Adipocyte (in vitro differentiated cells): ENCODE measurements around the gene COX8C.

Experiments used
- DNase-seq: peaks from one replicate; pipeline ENCODE4 v3.0.0-alpha.2; 2015; ENCODE audit warnings: low read depth
- H3K27me3 ChIP-seq: replicated peaks from 2 replicates; pipeline ENCODE4 v1.7.0; 2013; ENCODE audit warnings: mild to moderate bottlenecking, low read length, moderate library complexity; ENCODE audit not compliant: control insufficient read depth, insufficient read depth
- H3K36me3 ChIP-seq: 2 replicates; pipeline ENCODE4 v1.7.0; 2013; ENCODE audit warnings: low read length, mild to moderate bottlenecking, moderate library complexity; ENCODE audit not compliant: control insufficient read depth, insufficient read depth, severe bottlenecking
- H3K4me1 ChIP-seq: 2 replicates; pipeline ENCODE4 v1.7.0; 2013; ENCODE audit warnings: mild to moderate bottlenecking, low read length, moderate library complexity; ENCODE audit not compliant: control insufficient read depth, insufficient read depth
- H3K4me3 ChIP-seq: 2 replicates; pipeline ENCODE4 v1.7.0; 2013; ENCODE audit warnings: mild to moderate bottlenecking, low read length, moderate library complexity
- H3K9ac ChIP-seq: 2 replicates; pipeline ENCODE4 v1.7.0; 2013; ENCODE audit warnings: mild to moderate bottlenecking, low read length, moderate library complexity
- H3K9me3 ChIP-seq: 2 replicates; pipeline ENCODE4 v1.7.0; 2013; ENCODE audit warnings: mild to moderate bottlenecking, low read length, moderate library complexity; ENCODE audit not compliant: control insufficient read depth

The COX8C gene, protein sequence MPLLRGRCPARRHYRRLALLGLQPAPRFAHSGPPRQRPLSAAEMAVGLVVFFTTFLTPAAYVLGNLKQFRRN

DNA sequence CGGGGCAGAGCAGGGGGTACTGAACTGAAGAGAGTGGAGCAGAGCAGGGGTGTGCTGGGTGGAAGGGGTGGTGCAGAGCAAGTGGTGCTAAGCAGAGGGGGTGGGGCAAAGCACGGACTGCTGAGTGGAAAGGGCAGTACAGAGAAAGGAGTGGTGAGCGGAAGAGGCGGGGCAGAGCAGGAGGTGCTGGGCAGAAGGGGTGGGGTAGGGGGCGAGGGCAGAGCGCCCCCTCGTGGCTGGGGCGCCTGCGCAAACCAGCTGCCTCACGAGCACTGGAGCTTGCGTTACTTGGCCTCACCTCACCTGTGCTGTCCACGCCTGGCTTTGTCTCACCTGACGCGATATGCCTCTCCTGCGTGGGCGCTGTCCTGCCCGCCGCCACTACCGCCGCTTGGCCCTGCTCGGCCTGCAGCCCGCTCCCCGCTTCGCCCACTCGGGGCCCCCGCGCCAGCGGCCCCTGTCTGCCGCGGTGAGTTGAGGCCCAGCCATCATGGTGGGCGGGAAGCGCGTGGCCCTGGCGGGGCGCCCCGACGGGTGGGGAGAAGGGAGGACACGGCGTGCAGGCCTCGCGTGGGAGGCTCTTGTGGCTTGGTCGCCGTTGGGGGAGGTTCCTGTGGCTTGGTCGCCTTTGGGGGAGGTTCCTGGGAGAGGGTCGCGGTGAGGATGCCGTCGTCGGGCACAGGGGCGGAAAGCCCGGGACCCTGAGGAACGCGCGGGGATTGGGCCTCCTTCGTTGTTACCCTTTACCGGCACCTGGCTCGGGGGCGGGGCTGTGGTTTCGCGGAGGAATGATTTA, at the start of gene COX8C:
TSS of gene COX8C (plus strand) at position 257 of the 796 bp plus-strand sequence. CDS start at position 344, 87 bp downstream.
- Histone ChIP-seq H3K9me3 (no peaks in the 10 kb centered on the region), H3K9ac (no peak within 1 kb of the TSS), H3K36me3 (no peaks in the 10 kb centered on the region), H3K4me3 (no peak within 1 kb of the TSS), H3K27me3 (no peaks in the 10 kb centered on the region), H3K4me1 (peaks cover 7% of the 10 kb centered on the region)
- DNase-seq, result no peak

DNA sequence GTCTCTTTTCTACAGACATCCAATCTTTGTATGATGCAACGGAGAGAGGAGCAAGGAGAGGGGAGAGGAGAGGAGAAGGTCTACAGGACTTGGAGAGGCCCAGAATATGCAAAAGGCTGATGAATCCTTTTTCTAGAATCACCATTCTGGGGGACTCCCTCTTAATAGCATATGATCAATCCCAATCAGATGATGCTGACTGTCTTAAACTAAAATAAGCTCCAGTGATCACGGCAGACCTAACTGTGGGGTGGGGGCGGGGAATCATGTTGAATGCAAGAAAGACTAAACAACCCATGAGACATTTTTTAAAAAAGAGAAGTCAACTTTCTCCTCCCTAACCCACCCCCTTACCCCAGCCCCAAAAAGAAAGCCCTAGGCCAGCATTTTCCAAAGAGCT, 47.6 kb upstream of the COX8C start:
- no peak overlapping the region for H3K4me3 ChIP-seq
- H3K9me3 ChIP-seq, result no peaks in the 10 kb centered on the region
- peaks cover 22% of the 10 kb centered on the region for H3K4me1 ChIP-seq
- no peak for DNase-seq
- peaks cover under 1% of the 10 kb centered on the region for H3K36me3 ChIP-seq
- H3K27me3 ChIP-seq, result no peaks in the 10 kb centered on the region
- no peak overlapping the region for H3K9ac ChIP-seq

DNA sequence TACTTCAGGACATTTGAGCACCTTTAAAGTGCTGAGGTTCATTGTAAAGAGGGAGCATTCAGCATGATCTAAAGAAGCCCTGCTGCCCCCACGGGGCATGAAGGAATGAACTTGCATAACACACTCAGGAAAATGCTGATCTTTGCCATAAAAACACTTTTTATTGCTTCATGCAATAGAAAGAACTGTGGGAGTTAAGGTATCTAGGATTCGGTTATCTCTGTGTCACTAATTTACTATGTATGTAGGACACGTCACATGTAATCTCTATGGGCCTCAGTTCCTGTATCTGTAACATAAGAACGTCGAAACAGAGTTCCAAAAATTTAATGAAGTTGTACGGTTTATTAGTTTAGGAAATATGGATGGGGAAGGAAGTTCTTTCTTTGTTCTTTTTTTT, 47.1 kb upstream of the COX8C start:
- Histone ChIP-seq H3K9ac (no peak overlapping the region), H3K4me3 (no peak overlapping the region), H3K4me1 (peaks cover 27% of the 10 kb centered on the region), H3K36me3 (no peaks in the 10 kb centered on the region), H3K9me3 (no peaks in the 10 kb centered on the region), H3K27me3 (no peaks in the 10 kb centered on the region)
- no peak for DNase-seq

- Histone ChIP-seq H3K4me1 (peaks cover 43% of the 10 kb centered on the region), H3K27me3 (no peaks in the 10 kb centered on the region), H3K4me3 (no peak overlapping the region), H3K9me3 (no peaks in the 10 kb centered on the region), H3K9ac (no peak overlapping the region), H3K36me3 (no peaks in the 10 kb centered on the region)
- peak; percentile 25 for DNase-seq
These were observed 45.0 kb upstream of the COX8C start for GRCh38 chr14:93301821-93302447.

GRCh38 chr14:93302688-93303581, 44.0 kb upstream of the COX8C start:
- Histone ChIP-seq H3K9me3 (no peaks in the 10 kb centered on the region), H3K9ac (no peak overlapping the region), H3K4me3 (no peak overlapping the region), H3K27me3 (no peaks in the 10 kb centered on the region), H3K36me3 (no peaks in the 10 kb centered on the region), H3K4me1 (peaks cover 50% of the 10 kb centered on the region)
- no peak for DNase-seq

- H3K4me1 ChIP-seq, result peaks cover 51% of the 10 kb centered on the region
- H3K9me3 ChIP-seq, result no peaks in the 10 kb centered on the region
- no peak for DNase-seq
These were observed 43.3 kb upstream of the COX8C start for GRCh38 chr14:93303659-93304058.

DNA sequence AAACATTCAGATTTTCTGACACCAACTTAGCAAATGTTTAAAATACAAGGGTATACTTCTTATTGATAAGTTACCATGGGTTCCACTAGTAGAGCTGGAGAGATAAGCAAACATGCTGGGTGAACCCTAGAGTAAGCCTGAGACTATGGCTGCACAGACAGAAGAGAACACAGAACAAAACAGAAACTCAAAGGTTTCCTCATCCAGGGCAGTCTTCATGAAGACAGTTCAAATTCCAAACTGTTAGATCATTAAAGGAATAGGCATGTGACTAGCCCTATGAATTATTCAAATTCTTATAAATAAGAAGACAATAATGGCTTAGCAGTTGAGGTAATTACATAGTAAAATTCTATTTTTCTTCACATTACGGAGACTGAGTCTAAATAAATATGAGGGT, 42.2 kb upstream of the COX8C start:
- Histone ChIP-seq H3K9me3 (no peaks in the 10 kb centered on the region), H3K36me3 (no peaks in the 10 kb centered on the region), H3K9ac (peak overlapping the region; percentile 25), H3K27me3 (no peaks in the 10 kb centered on the region), H3K4me1 (peaks cover 53% of the 10 kb centered on the region), H3K4me3 (peak overlapping the region; percentile 3)
- peak; percentile 42 for DNase-seq

More at GRCh38 chr14:93303659-93304058, 43.3 kb upstream of the COX8C start:
- H3K36me3 ChIP-seq, result no peaks in the 10 kb centered on the region
- H3K27me3 ChIP-seq, result no peaks in the 10 kb centered on the region
- no peak overlapping the region for H3K4me3 ChIP-seq
- no peak overlapping the region for H3K9ac ChIP-seq

GRCh38 chr14:93305725-93306418, 41.1 kb upstream of the COX8C start:
- H3K27me3 ChIP-seq, result no peaks in the 10 kb centered on the region
- peaks cover 52% of the 10 kb centered on the region for H3K4me1 ChIP-seq
- H3K36me3 ChIP-seq, result no peaks in the 10 kb centered on the region
- no peak overlapping the region for H3K9ac ChIP-seq
- no peak overlapping the region for H3K4me3 ChIP-seq
- DNase-seq, result no peak
- no peaks in the 10 kb centered on the region for H3K9me3 ChIP-seq

DNA sequence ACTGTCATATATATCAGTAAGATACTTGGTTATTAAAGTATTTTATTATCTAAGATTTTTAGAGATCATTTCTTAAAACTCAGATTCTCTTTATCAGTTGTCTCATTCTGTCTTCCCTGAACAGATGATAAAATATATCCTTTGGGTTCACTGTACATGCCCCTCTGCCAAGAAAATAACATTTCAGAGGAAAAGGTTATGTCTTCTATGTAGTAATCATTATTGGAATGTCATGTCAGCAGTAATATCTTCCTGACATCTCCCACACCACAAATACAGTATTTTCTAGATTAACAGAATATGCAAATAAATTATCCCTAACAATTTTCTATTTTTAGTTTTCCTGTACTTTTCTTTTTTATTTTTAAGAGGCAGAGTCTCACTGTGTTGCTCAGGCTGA, 40.2 kb upstream of the COX8C start:
- H3K4me1 ChIP-seq, result peaks cover 52% of the 10 kb centered on the region
- no peaks in the 10 kb centered on the region for H3K36me3 ChIP-seq
- no peak overlapping the region for H3K9ac ChIP-seq
- no peak overlapping the region for H3K4me3 ChIP-seq
- H3K9me3 ChIP-seq, result no peaks in the 10 kb centered on the region
- no peaks in the 10 kb centered on the region for H3K27me3 ChIP-seq
- no peak for DNase-seq

DNA sequence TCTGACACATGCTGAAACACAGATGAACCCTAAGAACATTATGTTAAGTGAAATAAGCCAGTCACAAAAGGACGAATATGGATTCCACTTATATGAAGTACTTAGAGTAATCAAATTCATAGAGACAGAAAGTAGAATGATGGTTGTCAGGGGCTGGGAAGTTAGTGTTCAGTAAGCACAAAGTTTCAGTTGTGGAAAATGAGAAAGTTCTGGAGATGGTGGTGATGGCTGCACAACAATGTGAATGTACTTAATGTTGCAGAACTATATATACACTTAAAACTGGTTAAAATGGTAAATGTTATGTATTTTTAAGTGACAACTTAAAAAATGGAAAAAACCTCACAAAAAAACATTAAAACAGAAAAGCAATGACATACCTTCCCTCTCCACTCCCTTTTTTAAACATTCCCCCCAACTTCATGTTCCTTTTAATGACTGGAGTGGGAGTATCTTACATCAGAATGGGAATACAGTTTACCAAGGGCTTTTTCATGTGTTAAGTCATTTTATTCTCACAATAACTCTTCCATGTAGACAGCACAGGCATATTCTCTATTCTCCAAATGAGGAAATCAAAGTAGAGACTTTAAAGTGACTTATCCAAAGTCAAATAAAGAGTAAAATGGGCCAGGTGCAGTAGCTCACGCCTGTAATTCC, 38.2 kb upstream of the COX8C start:
- DNase-seq, result no peak

More for the DNA sequence above, 38.2 kb upstream of the COX8C start:
- no peaks in the 10 kb centered on the region for H3K27me3 ChIP-seq
- H3K9ac ChIP-seq, result no peak overlapping the region
- H3K9me3 ChIP-seq, result no peaks in the 10 kb centered on the region
- H3K4me3 ChIP-seq, result no peak overlapping the region
- no peaks in the 10 kb centered on the region for H3K36me3 ChIP-seq
- peaks cover 48% of the 10 kb centered on the region for H3K4me1 ChIP-seq
